ENCODE results near the gene TRAM1L1. TPM values are rescaled to one million over a fixed set of nuclear protein-coding genes. Genes with fewer than 3 reads are reported as not detected.

Gene TRAM1L1
- total RNA-seq, result 0.96 TPM
- long read RNA-seq, partial matches to known transcripts, result 0 of 2 reads
- long read RNA-seq, other reads (novel, unspliced or antisense), result 0 of 2 reads

DNA sequence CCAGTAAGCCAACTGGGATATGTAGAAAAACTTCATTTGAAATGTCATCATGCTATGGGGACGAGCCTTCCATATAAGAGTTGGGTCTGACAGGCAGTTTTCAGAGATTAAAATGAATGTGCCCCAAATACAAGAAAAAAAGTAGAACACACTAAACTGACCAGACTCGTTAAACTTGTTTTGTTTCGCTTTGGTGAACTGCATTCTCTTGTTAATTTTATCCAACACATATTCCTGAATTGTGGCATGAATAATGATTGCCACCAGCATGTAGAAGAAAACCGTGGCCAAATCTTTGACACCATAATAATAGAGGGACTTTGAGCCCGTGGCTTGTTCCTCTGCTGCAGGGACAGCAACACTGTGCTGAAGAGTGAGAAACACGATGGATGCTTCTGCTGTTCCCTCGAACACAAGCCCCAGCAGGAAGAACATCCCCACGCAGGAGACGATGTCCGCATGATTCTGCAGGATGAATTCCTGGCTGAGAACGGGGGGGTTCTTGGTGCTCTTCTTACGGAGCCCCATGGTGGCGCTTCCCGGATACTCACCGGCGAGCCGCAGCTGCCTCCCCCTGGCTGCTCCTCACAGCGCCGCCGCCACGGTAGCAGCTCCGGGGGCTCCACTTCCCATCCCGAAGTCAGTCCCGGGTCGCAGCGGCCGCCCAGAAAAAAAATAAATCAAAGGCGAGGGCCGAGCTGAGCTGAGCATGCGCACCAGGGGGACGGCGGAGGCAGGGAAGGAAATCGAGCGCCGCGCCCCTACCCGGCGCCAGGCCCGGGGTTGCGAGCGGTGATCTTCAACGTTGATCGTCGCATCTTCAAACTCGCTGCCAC is at the start of gene TRAM1L1:
Gene TRAM1L1, minus strand, starts transcription at position 711 of the 836 bp plus-strand sequence. Its CDS starts 183 bp downstream, at position 528.
- intact Hi-C loops (cut with DNase I), result no loop called here
- H3K36me3 ChIP-seq, result no peaks in the 10 kb centered on the region
- no peaks in the 10 kb centered on the region for H3K9me3 ChIP-seq
- TF ChIP-seq, protein P1, sequence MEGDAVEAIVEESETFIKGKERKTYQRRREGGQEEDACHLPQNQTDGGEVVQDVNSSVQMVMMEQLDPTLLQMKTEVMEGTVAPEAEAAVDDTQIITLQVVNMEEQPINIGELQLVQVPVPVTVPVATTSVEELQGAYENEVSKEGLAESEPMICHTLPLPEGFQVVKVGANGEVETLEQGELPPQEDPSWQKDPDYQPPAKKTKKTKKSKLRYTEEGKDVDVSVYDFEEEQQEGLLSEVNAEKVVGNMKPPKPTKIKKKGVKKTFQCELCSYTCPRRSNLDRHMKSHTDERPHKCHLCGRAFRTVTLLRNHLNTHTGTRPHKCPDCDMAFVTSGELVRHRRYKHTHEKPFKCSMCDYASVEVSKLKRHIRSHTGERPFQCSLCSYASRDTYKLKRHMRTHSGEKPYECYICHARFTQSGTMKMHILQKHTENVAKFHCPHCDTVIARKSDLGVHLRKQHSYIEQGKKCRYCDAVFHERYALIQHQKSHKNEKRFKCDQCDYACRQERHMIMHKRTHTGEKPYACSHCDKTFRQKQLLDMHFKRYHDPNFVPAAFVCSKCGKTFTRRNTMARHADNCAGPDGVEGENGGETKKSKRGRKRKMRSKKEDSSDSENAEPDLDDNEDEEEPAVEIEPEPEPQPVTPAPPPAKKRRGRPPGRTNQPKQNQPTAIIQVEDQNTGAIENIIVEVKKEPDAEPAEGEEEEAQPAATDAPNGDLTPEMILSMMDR (IDR thresholded peaks at IDR 0.05), result no peak
- DNase-seq (peak; percentile 85), ATAC-seq (peak; percentile 93)
- H3K4me3 ChIP-seq, result peak within 1 kb of the TSS; percentile 61
- no peaks in the 10 kb centered on the region for H3K27me3 ChIP-seq
- H3K27ac ChIP-seq, result peak within 1 kb of the TSS; percentile 67
- no peaks in the 10 kb centered on the region for H3K4me1 ChIP-seq

DNA sequence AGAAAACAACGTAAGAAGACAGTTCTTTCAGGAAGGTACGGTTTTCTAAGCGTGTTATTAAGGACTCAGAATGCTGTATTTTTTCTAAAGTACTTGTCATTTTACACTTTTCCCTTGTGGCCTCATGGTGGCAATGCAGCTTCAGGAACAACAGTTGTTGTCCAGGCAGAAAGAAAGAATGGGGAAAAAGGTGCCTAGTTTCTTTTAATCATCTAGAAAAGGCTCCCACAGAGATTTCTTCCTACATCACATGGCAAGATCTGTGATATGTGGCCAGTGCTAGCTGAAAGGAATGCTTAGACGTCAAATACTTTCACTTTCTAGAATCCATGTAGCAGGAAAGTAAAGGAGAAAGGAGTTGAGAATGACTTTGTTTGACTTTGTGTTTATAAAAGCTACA is 49.0 kb upstream of the TRAM1L1 start:
- no peaks in the 10 kb centered on the region for H3K27me3 ChIP-seq
- intact Hi-C loops (cut with DNase I), result no loop called here
- no peaks in the 10 kb centered on the region for H3K4me1 ChIP-seq
- no peak for ATAC-seq
- H3K27ac ChIP-seq, result no peak overlapping the region
- no peak overlapping the region for H3K4me3 ChIP-seq
- H3K9me3 ChIP-seq, result no peaks in the 10 kb centered on the region
- no peak for DNase-seq
- TF ChIP-seq, protein P1 (IDR thresholded peaks at IDR 0.05), result peak; percentile 35
- H3K36me3 ChIP-seq, result no peaks in the 10 kb centered on the region

DNA sequence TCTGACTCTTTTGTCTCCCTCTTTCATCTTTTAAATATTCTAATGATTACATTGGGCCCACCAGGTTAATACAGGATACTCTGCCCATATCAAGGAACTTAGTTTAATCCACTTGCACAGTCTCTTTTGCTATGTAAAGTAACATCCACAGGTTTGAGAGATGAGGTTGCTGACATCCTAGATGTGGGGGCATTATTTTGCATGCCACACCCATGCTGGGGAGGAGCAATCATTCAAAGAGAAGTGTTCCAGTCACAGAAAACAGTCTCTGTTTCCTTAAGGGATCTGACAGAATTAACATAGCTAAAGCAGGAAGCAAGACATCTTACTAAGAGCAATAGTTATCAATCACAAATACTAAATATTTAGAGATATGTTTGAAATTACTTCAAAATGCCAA is 11.5 kb upstream of the TRAM1L1 start:
- Histone ChIP-seq H3K4me1 (no peaks in the 10 kb centered on the region), H3K27me3 (peaks cover 3% of the 10 kb centered on the region), H3K4me3 (no peak overlapping the region), H3K27ac (no peak overlapping the region), H3K36me3 (no peaks in the 10 kb centered on the region), H3K9me3 (no peaks in the 10 kb centered on the region)
- DNase-seq (no peak), ATAC-seq (no peak)
- intact Hi-C loops (cut with DNase I), result no loop called here
- TF ChIP-seq, protein P1 (IDR thresholded peaks at IDR 0.05), result no peak

DNA sequence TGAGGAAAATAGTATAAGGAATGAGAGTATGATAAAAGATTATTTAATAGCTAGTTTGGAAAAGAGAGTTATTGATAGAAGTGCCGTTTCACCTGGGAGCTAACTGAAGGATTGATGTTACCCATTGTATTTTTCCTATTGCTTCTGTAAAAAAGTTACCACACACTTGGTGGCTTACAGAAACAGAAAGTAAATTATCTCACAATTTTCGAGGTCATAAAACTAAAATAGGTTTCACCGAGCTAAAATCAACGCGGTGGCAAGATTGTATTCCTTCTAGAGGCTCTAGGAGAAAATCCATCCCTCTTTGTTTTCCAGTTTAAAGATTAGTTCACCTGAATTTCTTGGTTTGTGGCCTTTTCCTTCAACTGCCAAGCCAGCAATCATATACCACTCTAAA is 11.1 kb upstream of the TRAM1L1 start:
- no peaks in the 10 kb centered on the region for H3K36me3 ChIP-seq
- ATAC-seq (no peak), DNase-seq (no peak)
- H3K4me1 ChIP-seq, result no peaks in the 10 kb centered on the region
- no peak overlapping the region for H3K4me3 ChIP-seq
- H3K27ac ChIP-seq, result no peak overlapping the region
- intact Hi-C loops (cut with DNase I), result no loop called here
- TF ChIP-seq, protein P1 (IDR thresholded peaks at IDR 0.05), result no peak
- H3K9me3 ChIP-seq, result no peaks in the 10 kb centered on the region
- peaks cover 3% of the 10 kb centered on the region for H3K27me3 ChIP-seq

DNA sequence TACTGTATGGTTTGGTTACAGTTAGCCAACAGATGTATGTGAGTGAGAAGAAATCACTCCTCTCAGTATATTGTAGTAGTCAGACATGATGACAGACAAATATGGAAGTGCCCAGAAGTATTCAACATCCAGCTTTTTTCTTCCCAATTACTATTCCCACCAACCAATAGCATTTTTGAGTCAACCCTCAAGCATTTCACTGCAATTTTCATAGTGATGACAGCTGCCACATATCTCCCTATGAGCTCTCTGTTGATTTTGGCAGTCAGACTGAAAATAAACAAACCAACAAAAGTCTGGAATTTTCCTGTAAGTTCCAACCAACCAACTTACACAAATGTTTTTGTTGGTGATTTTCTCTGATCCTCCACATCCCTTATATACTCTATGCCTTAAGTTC is 8.2 kb upstream of the TRAM1L1 start:
- H3K4me3 ChIP-seq, result no peak overlapping the region
- DNase-seq (no peak), ATAC-seq (no peak)
- no peaks in the 10 kb centered on the region for H3K36me3 ChIP-seq
- no peaks in the 10 kb centered on the region for H3K4me1 ChIP-seq
- TF ChIP-seq, protein P1 (IDR thresholded peaks at IDR 0.05), result no peak
- H3K27me3 ChIP-seq, result peaks cover 3% of the 10 kb centered on the region
- intact Hi-C loops (cut with DNase I), result no loop called here
- H3K9me3 ChIP-seq, result no peaks in the 10 kb centered on the region
- H3K27ac ChIP-seq, result no peak overlapping the region
